Measurements from ENCODE around the gene PSME3. TPM values are rescaled to one million over a fixed set of nuclear protein-coding genes. Genes with fewer than 3 reads are reported as not detected.

PSME3 gene
- total and polyA plus RNA-seq, 2 of the 13 experiments (the other 11 are each of a cell fraction or from before 2014, with no cell fraction given): 66.3 to 135 TPM

DNA sequence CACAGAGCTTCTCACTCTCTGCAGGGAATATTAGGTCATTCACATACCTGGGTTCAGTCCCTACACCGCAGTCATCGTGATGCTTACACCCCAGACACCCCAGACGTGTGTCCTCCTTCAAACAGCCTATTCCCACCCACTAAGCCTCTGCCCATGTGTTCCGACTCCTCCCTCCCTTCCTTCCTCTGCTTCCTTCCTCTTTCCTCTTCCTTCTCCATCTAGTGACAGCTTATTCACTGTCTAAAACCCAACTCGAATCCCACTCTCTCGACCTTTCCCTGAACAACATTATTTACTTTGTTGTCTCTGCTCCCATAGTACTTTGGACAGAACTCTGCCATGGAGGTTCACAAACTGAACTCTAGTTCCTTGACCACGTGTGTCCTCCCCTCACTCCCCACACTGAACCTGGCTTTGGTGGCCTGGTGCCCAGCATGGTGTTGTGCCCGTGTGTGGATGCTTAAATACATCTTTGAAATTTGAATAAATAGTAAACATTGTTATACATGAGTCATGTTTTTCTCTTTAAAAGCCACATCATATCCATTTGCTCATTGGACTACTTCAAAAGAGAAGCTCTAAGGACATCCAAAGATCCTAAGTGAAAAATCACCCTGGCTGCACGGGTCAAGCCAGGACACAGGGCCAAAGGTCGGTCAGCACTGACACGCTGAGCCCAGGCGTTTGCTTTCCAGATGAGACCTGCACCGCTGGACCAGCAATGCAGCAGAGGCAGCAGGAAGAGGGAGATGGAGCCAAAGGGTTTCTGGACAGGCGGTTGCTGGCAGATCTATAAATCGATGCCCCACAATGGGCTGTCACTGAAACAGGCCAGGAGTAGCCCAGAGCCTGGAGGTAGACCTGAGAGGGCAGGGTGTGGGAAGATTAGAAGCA, 53.3 kb downstream of the PSME3 start (continued):
- peak; percentile 43; the same call in 1 of the 2 replicates for TF ChIP-seq ZBTB38 (CRISPR knock-in tag; IDR thresholded peaks at IDR 0.05)
- peak; percentile 83; the same call in 1 of the 2 replicates for TF ChIP-seq SALL2 (CRISPR knock-in tag; IDR thresholded peaks at IDR 0.05)
- peak; percentile 68 for TF ChIP-seq DPF2 (CRISPR knock-in tag; IDR thresholded peaks at IDR 0.05; ENCODE audit: borderline replicate concordance, low read depth)
- peak; percentile 83; the same call in 1 of the 2 replicates for TF ChIP-seq REL (CRISPR knock-in tag; conservative IDR thresholded peaks at IDR 0.05)
- TF ChIP-seq, protein P1, sequence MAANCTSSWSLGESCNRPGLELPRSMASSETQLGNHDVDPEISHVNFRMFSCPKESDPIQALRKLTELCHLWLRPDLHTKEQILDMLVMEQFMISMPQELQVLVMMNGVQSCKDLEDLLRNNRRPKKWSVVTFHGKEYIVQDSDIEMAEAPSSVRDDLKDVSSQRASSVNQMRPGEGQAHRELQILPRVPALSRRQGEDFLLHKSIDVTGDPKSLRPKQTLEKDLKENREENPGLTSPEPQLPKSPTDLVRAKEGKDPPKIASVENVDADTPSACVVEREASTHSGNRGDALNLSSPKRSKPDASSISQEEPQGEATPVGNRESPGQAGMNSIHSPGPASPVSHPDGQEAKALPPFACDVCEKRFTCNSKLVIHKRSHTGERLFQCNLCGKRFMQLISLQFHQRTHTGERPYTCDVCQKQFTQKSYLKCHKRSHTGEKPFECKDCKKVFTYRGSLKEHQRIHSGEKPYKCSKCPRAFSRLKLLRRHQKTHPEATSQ (CRISPR knock-in tag; IDR thresholded peaks at IDR 0.05; ENCODE audit: borderline replicate concordance): 0 out of 2 replicates have a peak, but pooled peaks have one; percentile 51
- no peak for TF ChIP-seq SETDB1 (CRISPR knock-in tag; IDR thresholded peaks at IDR 0.05; ENCODE audit: borderline replicate concordance)
- TF ChIP-seq, protein P2, sequence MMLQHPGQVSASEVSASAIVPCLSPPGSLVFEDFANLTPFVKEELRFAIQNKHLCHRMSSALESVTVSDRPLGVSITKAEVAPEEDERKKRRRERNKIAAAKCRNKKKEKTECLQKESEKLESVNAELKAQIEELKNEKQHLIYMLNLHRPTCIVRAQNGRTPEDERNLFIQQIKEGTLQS (CRISPR knock-in tag; IDR thresholded peaks at IDR 0.05): no peak
- peak; percentile 36; the same call in 1 of the 2 replicates for TF ChIP-seq ZNF616 (CRISPR knock-in tag; IDR thresholded peaks at IDR 0.05; ENCODE audit: low read depth)
- TF ChIP-seq ZNF776 (CRISPR knock-in tag; IDR thresholded peaks at IDR 0.05): no peak
- TF ChIP-seq NFE2L1 (CRISPR knock-in tag; IDR thresholded peaks at IDR 0.05; ENCODE audit: borderline replicate concordance): no peak
- peak; percentile 90 for TF ChIP-seq ZNF605 (CRISPR knock-in tag; IDR thresholded peaks at IDR 0.05)
- peak; percentile 80 for TF ChIP-seq ZSCAN21 (CRISPR knock-in tag; IDR thresholded peaks at IDR 0.05; ENCODE audit: borderline replicate concordance)
- TF ChIP-seq, protein P3, sequence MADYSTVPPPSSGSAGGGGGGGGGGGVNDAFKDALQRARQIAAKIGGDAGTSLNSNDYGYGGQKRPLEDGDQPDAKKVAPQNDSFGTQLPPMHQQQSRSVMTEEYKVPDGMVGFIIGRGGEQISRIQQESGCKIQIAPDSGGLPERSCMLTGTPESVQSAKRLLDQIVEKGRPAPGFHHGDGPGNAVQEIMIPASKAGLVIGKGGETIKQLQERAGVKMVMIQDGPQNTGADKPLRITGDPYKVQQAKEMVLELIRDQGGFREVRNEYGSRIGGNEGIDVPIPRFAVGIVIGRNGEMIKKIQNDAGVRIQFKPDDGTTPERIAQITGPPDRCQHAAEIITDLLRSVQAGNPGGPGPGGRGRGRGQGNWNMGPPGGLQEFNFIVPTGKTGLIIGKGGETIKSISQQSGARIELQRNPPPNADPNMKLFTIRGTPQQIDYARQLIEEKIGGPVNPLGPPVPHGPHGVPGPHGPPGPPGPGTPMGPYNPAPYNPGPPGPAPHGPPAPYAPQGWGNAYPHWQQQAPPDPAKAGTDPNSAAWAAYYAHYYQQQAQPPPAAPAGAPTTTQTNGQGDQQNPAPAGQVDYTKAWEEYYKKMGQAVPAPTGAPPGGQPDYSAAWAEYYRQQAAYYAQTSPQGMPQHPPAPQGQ (CRISPR knock-in tag; IDR thresholded peaks at IDR 0.05; ENCODE audit: borderline replicate concordance): no peak
- TF ChIP-seq, protein P4, sequence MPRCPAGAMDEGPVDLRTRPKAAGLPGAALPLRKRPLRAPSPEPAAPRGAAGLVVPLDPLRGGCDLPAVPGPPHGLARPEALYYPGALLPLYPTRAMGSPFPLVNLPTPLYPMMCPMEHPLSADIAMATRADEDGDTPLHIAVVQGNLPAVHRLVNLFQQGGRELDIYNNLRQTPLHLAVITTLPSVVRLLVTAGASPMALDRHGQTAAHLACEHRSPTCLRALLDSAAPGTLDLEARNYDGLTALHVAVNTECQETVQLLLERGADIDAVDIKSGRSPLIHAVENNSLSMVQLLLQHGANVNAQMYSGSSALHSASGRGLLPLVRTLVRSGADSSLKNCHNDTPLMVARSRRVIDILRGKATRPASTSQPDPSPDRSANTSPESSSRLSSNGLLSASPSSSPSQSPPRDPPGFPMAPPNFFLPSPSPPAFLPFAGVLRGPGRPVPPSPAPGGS (CRISPR knock-in tag; IDR thresholded peaks at IDR 0.05): no peak
- TF ChIP-seq, protein P5, sequence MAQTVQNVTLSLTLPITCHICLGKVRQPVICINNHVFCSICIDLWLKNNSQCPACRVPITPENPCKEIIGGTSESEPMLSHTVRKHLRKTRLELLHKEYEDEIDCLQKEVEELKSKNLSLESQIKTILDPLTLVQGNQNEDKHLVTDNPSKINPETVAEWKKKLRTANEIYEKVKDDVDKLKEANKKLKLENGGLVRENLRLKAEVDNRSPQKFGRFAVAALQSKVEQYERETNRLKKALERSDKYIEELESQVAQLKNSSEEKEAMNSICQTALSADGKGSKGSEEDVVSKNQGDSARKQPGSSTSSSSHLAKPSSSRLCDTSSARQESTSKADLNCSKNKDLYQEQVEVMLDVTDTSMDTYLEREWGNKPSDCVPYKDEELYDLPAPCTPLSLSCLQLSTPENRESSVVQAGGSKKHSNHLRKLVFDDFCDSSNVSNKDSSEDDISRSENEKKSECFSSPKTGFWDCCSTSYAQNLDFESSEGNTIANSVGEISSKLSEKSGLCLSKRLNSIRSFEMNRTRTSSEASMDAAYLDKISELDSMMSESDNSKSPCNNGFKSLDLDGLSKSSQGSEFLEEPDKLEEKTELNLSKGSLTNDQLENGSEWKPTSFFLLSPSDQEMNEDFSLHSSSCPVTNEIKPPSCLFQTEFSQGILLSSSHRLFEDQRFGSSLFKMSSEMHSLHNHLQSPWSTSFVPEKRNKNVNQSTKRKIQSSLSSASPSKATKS (CRISPR knock-in tag; IDR thresholded peaks at IDR 0.05): no peak
- peak; percentile 79 for TF ChIP-seq ERF (CRISPR knock-in tag; IDR thresholded peaks at IDR 0.05)
- TF ChIP-seq, protein P6, sequence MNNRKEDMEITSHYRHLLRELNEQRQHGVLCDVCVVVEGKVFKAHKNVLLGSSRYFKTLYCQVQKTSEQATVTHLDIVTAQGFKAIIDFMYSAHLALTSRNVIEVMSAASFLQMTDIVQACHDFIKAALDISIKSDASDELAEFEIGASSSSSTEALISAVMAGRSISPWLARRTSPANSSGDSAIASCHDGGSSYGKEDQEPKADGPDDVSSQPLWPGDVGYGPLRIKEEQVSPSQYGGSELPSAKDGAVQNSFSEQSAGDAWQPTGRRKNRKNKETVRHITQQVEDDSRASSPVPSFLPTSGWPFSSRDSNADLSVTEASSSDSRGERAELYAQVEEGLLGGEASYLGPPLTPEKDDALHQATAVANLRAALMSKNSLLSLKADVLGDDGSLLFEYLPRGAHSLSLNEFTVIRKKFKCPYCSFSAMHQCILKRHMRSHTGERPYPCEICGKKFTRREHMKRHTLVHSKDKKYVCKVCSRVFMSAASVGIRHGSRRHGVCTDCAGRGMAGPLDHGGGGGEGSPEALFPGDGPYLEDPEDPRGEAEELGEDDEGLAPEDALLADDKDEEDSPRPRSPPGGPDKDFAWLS (CRISPR knock-in tag; IDR thresholded peaks at IDR 0.05; ENCODE audit: borderline replicate concordance): 0 out of 2 replicates have a peak, but pooled peaks have one; percentile 46

All from HepG2 (cell line).